Hepatocyte (in vitro differentiated cells): ENCODE data around the gene SRRM2. TPM values are rescaled to one million over a fixed set of nuclear protein-coding genes. Genes with fewer than 3 reads are reported as not detected.

Experiments used
- DNase-seq: peaks from one replicate; pipeline ENCODE4 v3.0.0-alpha.2; 2016; ENCODE audit warnings: low spot score
- H2AFZ ChIP-seq: fragments of 200-600 bp; sonication (generic); 2 replicates; pipeline ENCODE4 v1.6.0; 2016; ENCODE audit warnings: antibody characterized with exemption, mild to moderate bottlenecking
- H3K27ac ChIP-seq: fragments of 200-600 bp; sonication (generic); 2 replicates; pipeline ENCODE4 v1.5.1; 2016; ENCODE audit warnings: mild to moderate bottlenecking
- H3K27me3 ChIP-seq: fragments of 200-600 bp; sonication (generic); 2 replicates; pipeline ENCODE4 v1.6.1; 2016
- H3K36me3 ChIP-seq: fragments of 200-600 bp; sonication (generic); replicated peaks from 2 replicates; pipeline ENCODE4 v1.5.1; 2016; ENCODE audit warnings: low read depth; ENCODE audit not compliant: insufficient read depth
- H3K4me1 ChIP-seq: fragments of 200-600 bp; sonication (generic); 2 replicates; pipeline ENCODE4 v1.5.1; 2016; ENCODE audit warnings: mild to moderate bottlenecking, moderate library complexity; ENCODE audit not compliant: insufficient read depth
- H3K4me2 ChIP-seq: fragments of 200-600 bp; sonication (generic); 2 replicates; pipeline ENCODE4 v1.6.0; 2016
- H3K4me3 ChIP-seq: fragments of 200-600 bp; sonication (generic); 2 replicates; pipeline ENCODE4 v1.5.1; 2016; ENCODE audit warnings: mild to moderate bottlenecking
- H3K79me2 ChIP-seq: fragments of 200-600 bp; sonication (generic); 2 replicates; pipeline ENCODE4 v1.6.0; 2017; ENCODE audit warnings: mild to moderate bottlenecking
- H3K9me2 ChIP-seq: fragments of 200-600 bp; sonication (generic); replicated peaks from 2 replicates; pipeline ENCODE4 v1.6.0; 2017; ENCODE audit warnings: mild to moderate bottlenecking; ENCODE audit not compliant: insufficient read depth
- H3K9me3 ChIP-seq: fragments of 200-600 bp; sonication (generic); 2 replicates; pipeline ENCODE4 v1.5.1; 2016; ENCODE audit warnings: low read depth, mild to moderate bottlenecking
- H4K20me1 ChIP-seq: fragments of 200-600 bp; sonication (generic); 2 replicates; pipeline ENCODE4 v1.6.0; 2016; ENCODE audit warnings: mild to moderate bottlenecking; ENCODE audit not compliant: insufficient read depth, poor library complexity, severe bottlenecking
- CTCF ChIP-seq: fragments of 200-600 bp; sonication (generic); IDR thresholded peaks from 2 replicates; pipeline ENCODE4 v1.5.1; 2016; ENCODE audit warnings: antibody characterized with exemption, mild to moderate bottlenecking; ENCODE audit not compliant: poor library complexity
- EZH2 ChIP-seq: fragments of 200-600 bp; sonication (generic); IDR thresholded peaks from 2 replicates; pipeline ENCODE4 v1.6.1; 2016; ENCODE audit warnings: antibody characterized with exemption, mild to moderate bottlenecking, borderline replicate concordance
- EZH2phosphoT487 ChIP-seq: fragments of 200-600 bp; sonication (generic); IDR thresholded peaks from one replicate; pipeline ENCODE4 v1.6.1; 2018; ENCODE audit warnings: antibody characterized with exemption, mild to moderate bottlenecking, low read depth, moderate library complexity; ENCODE audit not compliant: unreplicated experiment, severe bottlenecking
- WGBS: methylation state at CpG from one replicate; pipeline ENCODE4 v1.1.6; 2016; ENCODE audit warnings: low lambda C conversion rate; ENCODE audit errors: missing lambda C conversion rate; 5-methylcytosine and 5-hydroxymethylcytosine counted together
- polyA plus RNA-seq: library from polyadenylated mRNA; unstranded; fragments of >200 nt; fragmentation: Nextera tagmentation; extraction: Ambion mirVana; gene quantifications from 2 replicates; pipeline ENCODE4 v1.2.1, GENCODE V29; 2016
- total RNA-seq: library from RNA; depleted of rRNA; stranded (reverse); fragments of >200 nt; gene quantifications from 2 replicates; pipeline ENCODE4 v1.2.3, GENCODE V29; 2014

Gene SRRM2
- total and polyA plus RNA-seq, 2 experiments from 2014 or later: 142 to 403 TPM

GRCh38 chr16:2787406-2787805 is 35.0 kb downstream of the SRRM2 start, which contains the start of gene PRSS33:
Gene PRSS33, minus strand, starts transcription at chr16:2787560. Its CDS starts 1,013 bp downstream, at chr16:2786547.
- TF ChIP-seq EZH2phosphoT487 (no peak), CTCF (no peak), EZH2 (no peak)
- H4K20me1 ChIP-seq: no peaks in the 10 kb centered on the region
- H3K27ac ChIP-seq: no peak within 1 kb of the TSS
- H3K9me2 ChIP-seq: no peaks in the 10 kb centered on the region
- no peaks in the 10 kb centered on the region for H3K9me3 ChIP-seq
- no peak within 1 kb of the TSS for H3K4me2 ChIP-seq
- no peak within 1 kb of the TSS for H3K4me3 ChIP-seq
- no peaks in the 10 kb centered on the region for H3K4me1 ChIP-seq
- H3K79me2 ChIP-seq: no peaks in the 10 kb centered on the region
- no peak for DNase-seq
- no peaks in the 10 kb centered on the region for H3K36me3 ChIP-seq
- 61% methylated on average over 9 of the region's 10 CpGs for WGBS
- H3K27me3 ChIP-seq: no peaks in the 10 kb centered on the region
- H2AFZ ChIP-seq: no peak within 1 kb of the TSS

GRCh38 chr16:2787961-2788360 is 35.5 kb downstream of the SRRM2 start:
- Histone ChIP-seq H3K36me3 (no peaks in the 10 kb centered on the region), H3K4me3 (no peak overlapping the region), H3K9me2 (no peaks in the 10 kb centered on the region), H3K9me3 (no peaks in the 10 kb centered on the region), H3K27me3 (no peaks in the 10 kb centered on the region), H3K27ac (no peak overlapping the region), H2AFZ (no peak overlapping the region), H4K20me1 (no peaks in the 10 kb centered on the region), H3K79me2 (no peaks in the 10 kb centered on the region), H3K4me1 (no peaks in the 10 kb centered on the region), H3K4me2 (no peak overlapping the region)
- no peak for TF ChIP-seq EZH2
- no peak for TF ChIP-seq EZH2phosphoT487
- no peak for TF ChIP-seq CTCF
- no peak for DNase-seq
- 61% methylated on average over 7 of the region's 7 CpGs for WGBS

- Histone ChIP-seq H3K4me2 (no peak overlapping the region), H3K9me2 (no peaks in the 10 kb centered on the region), H3K4me3 (no peak overlapping the region), H3K27ac (no peak overlapping the region), H3K36me3 (no peaks in the 10 kb centered on the region), H3K4me1 (peaks cover 3% of the 10 kb centered on the region), H3K27me3 (no peaks in the 10 kb centered on the region), H2AFZ (no peak overlapping the region), H3K79me2 (no peaks in the 10 kb centered on the region), H3K9me3 (no peaks in the 10 kb centered on the region), H4K20me1 (no peaks in the 10 kb centered on the region)
- DNase-seq: no peak
- WGBS: 87% methylated on average over 5 of the region's 5 CpGs
- TF ChIP-seq EZH2phosphoT487: no peak
- TF ChIP-seq CTCF: no peak
- no peak for TF ChIP-seq EZH2
Measured at GRCh38 chr16:2790631-2791030, 38.2 kb downstream of the SRRM2 start.

GRCh38 chr16:2791174-2791573 is 38.7 kb downstream of the SRRM2 start:
- Histone ChIP-seq H4K20me1 (no peaks in the 10 kb centered on the region), H3K4me3 (no peak overlapping the region), H3K27ac (no peak overlapping the region), H3K36me3 (no peaks in the 10 kb centered on the region), H3K4me1 (peaks cover 3% of the 10 kb centered on the region), H3K27me3 (no peaks in the 10 kb centered on the region), H3K4me2 (no peak overlapping the region), H2AFZ (no peak overlapping the region), H3K9me2 (no peaks in the 10 kb centered on the region), H3K79me2 (no peaks in the 10 kb centered on the region), H3K9me3 (no peaks in the 10 kb centered on the region)
- DNase-seq: no peak
- TF ChIP-seq CTCF (no peak), EZH2 (no peak), EZH2phosphoT487 (no peak)
- 86% methylated on average over 8 of the region's 8 CpGs for WGBS
